GM12872 (cell line): ENCODE data around the gene MMP13.

Experiments
- CTCF ChIP-seq: IDR thresholded peaks from 3 replicates; pipeline ENCODE4 v1.5.1; 2011; ENCODE audit warnings: low read depth, mild to moderate bottlenecking, low read length, moderate library complexity; ENCODE audit not compliant: insufficient read depth

Gene MMP13

GRCh38 chr11:102983486-102983885 is 28.0 kb upstream of the MMP13 start:
- TF ChIP-seq CTCF = no peak

- no peak for TF ChIP-seq CTCF
Measured at GRCh38 chr11:102981324-102981910, 25.9 kb upstream of the MMP13 start.

- TF ChIP-seq CTCF = no peak
Measured at GRCh38 chr11:102974552-102975280, 19.2 kb upstream of the MMP13 start.

GRCh38 chr11:102972853-102973252 is 17.3 kb upstream of the MMP13 start:
- no peak for TF ChIP-seq CTCF

- no peak for TF ChIP-seq CTCF
Measured at GRCh38 chr11:102971766-102972165, 16.2 kb upstream of the MMP13 start.

GRCh38 chr11:102967497-102967896 is 12.0 kb upstream of the MMP13 start:
- no peak for TF ChIP-seq CTCF

GRCh38 chr11:102966011-102966410 is 10.5 kb upstream of the MMP13 start:
- no peak for TF ChIP-seq CTCF
